ENCODE results near the gene FOXK2.

Gene FOXK2

DNA sequence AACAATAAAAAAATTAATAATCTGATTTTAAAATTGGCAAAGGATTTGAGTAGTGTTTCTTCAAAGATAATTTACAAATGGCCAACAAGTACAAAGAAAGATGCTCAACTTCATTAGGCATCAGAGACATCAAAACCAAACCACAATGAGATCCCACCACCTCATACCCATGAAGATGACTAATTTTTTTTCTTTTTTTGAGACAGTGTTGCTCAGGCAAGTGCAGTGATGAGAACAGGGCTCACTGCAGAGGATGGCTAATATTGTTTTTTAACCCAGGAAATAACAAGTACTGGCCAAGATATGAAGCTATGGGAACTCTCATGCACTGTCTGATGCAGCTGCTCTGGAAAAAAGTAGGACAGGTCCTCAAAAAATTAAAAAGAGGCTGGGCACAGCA, 113.8 kb downstream of the FOXK2 start:
- no peak for DNase-seq (ENCODE audit: extremely low read depth, low read depth)
- no peak for TF ChIP-seq CTCF (IDR thresholded peaks at IDR 0.05; ENCODE audit: low read depth, low read length)

- TF ChIP-seq CTCF (IDR thresholded peaks at IDR 0.05; ENCODE audit: low read depth, low read length), result no peak
- DNase-seq (ENCODE audit: extremely low read depth, low read depth), result no peak
These were observed 117.4 kb downstream of the FOXK2 start for GRCh38 chr17:82636626-82637598.

DNA sequence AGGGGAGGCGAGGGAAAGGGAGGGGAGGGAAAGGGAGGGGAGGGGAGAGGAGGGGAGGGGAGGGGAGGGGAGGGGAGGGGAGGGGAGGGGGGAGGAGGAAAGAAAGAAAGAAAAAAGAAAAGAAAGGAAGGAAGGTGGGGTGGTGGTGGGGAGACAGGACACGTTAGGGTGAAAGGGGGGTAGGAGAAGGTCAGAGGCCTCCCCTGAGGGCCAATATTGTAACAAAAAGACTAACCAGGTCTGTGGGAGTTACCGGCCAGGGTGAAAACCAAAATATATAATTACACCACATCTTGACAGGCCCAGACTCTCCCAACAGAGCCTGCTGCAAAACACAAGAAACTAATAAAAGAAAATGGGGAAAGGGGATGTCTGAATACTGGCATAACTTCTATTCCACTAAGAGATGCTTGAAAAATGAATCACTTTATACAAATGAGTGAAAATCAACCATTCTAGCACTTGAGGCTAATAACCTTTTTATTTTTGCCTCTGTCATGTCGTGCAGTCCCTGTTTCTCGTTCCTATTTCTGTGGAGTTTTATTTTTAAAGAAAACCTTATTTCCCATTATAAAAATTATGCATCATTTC, 118.7 kb downstream of the FOXK2 start:
- TF ChIP-seq CTCF (IDR thresholded peaks at IDR 0.05; ENCODE audit: low read depth, low read length), result no peak
- DNase-seq (ENCODE audit: extremely low read depth, low read depth), result no peak

GRCh38 chr17:82639628-82640027, 120.1 kb downstream of the FOXK2 start:
- no peak for DNase-seq (ENCODE audit: extremely low read depth, low read depth)
- no peak for TF ChIP-seq CTCF (IDR thresholded peaks at IDR 0.05; ENCODE audit: low read depth, low read length)

DNA sequence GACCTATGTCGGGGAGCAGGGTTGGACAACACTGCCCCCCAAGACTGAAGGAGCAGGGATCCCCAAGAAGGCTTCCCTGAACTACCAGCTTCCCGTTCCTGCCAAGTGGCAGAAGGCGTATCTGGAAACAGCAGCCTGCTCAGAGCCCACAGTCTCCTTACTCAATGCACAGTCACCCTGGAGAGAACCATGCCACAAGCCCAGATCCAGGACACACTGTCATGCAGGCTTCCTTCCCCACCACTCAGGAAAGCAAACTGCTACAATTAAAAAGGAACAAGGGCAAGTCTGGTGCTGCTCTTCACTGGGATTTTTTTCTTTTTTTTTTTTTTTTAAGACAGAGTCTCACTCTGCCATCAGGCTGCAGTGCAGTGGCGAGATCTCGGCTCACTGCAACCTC, 120.5 kb downstream of the FOXK2 start:
- DNase-seq (ENCODE audit: extremely low read depth, low read depth), result no peak

GRCh38 chr17:82642022-82642421, 122.5 kb downstream of the FOXK2 start:
- no peak for TF ChIP-seq CTCF (IDR thresholded peaks at IDR 0.05; ENCODE audit: low read depth, low read length)
- no peak for DNase-seq (ENCODE audit: extremely low read depth, low read depth)

More for the DNA sequence above, 120.5 kb downstream of the FOXK2 start:
- TF ChIP-seq CTCF (IDR thresholded peaks at IDR 0.05; ENCODE audit: low read depth, low read length), result no peak

- DNase-seq (ENCODE audit: extremely low read depth, low read depth), result no peak
- no peak for TF ChIP-seq CTCF (IDR thresholded peaks at IDR 0.05; ENCODE audit: low read depth, low read length)
These were observed 124.6 kb downstream of the FOXK2 start for GRCh38 chr17:82644148-82644547.
